ENCODE data around the gene STXBP1. TPM values are rescaled to one million over a fixed set of nuclear protein-coding genes. Genes with fewer than 3 reads are reported as not detected.

Gene STXBP1
- total RNA-seq, result 36.9 TPM
- long read RNA-seq, transcript STXBP1-201 (19 exons, 3,765 nt), result major isoform, 15 of 26 reads
- long read RNA-seq, partial matches to known transcripts, result 9 of 26 reads
- long read RNA-seq, other reads (novel, unspliced or antisense), result 1 of 26 reads

DNA sequence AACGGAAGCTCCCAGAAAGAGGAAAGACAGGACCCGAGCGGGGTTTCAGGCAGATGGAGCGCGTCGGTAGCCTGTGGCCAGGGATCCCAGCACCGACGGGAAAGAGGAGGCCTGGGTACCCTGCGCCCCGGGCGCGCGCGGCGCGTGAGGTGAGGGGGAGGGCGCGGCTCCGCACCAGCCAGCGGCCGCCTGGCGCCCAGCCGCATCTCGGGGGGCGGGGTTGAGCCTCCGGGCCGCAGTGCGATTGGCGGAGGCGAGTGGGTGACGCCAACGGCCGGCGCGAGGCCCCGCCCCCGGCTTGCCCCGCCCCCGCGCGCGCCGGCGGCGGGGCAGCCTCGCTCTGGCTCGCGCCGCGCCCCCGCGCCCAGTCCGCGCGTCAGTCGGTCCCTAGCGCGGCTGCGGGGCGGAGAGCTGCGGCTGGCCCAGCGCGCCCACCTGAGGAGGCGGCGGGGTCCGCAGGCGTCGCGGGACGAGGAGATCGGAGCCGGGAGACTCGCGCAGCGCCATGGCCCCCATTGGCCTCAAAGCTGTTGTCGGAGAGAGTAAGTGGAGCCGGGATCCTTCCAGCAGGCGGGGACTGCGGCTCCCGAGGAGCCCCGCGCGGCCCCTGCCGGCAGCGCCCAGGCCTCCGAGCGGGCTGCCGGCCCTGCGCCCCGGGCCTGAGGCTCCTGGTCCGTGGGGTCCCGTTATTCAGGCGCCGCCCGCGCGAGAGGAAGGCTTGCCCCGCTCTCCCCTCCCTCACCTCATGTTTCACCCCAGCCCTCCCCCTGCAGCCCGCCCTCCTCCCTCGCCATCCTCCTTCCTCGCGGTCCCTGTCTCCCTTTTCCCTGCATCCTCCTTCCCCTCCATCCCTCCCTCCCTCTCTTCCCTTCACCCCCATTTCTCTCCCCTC is at the start of gene STXBP1:
Gene STXBP1, plus strand, starts transcription at position 379 of the 892 bp plus-strand sequence. Its CDS starts 127 bp downstream, at position 506.
- Histone ChIP-seq H3K36me3 (no peaks in the 10 kb centered on the region), H3K27me3 (ENCODE audit: low read depth) (no peaks in the 10 kb centered on the region), H3K9me3 (replicated peaks) (no peaks in the 10 kb centered on the region), H3K27ac (replicated peaks) (peak within 1 kb of the TSS; percentile 95), H3K4me1 (peaks cover 64% of the 10 kb centered on the region), H3K4me3 (peak within 1 kb of the TSS; percentile 86)
- intact Hi-C loops (cut with micrococcal nuclease), result no loop called here
- peak; percentile 92 for DNase-seq
- TF ChIP-seq, protein P1, sequence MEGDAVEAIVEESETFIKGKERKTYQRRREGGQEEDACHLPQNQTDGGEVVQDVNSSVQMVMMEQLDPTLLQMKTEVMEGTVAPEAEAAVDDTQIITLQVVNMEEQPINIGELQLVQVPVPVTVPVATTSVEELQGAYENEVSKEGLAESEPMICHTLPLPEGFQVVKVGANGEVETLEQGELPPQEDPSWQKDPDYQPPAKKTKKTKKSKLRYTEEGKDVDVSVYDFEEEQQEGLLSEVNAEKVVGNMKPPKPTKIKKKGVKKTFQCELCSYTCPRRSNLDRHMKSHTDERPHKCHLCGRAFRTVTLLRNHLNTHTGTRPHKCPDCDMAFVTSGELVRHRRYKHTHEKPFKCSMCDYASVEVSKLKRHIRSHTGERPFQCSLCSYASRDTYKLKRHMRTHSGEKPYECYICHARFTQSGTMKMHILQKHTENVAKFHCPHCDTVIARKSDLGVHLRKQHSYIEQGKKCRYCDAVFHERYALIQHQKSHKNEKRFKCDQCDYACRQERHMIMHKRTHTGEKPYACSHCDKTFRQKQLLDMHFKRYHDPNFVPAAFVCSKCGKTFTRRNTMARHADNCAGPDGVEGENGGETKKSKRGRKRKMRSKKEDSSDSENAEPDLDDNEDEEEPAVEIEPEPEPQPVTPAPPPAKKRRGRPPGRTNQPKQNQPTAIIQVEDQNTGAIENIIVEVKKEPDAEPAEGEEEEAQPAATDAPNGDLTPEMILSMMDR (IDR thresholded peaks at IDR 0.05; ENCODE audit: borderline replicate concordance), result peak; percentile 41

DNA sequence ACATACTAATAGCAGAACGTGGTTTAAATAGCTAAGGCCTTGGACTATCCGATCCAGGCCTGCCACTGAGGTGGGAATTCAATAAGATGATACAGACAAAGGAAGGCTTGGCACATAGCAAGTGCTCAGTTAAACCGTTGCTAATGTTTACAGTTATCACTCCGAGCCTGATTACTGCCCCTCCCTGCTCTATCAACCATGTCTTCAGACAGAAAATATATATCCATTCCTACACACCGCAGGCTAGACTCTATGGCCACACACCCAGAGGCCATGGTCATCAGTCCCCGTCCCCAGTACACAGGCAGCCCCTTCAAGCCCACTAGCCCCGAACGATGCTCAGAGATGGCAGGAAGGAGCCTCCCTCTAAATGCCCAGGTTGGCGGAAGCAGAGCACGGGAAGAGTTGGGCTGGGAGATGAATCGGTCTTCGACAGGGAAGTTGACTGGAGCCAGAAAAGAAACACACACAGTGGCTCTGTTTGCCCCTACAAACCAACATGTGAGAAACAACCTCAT is 49.7 kb upstream of the STXBP1 start:
- Histone ChIP-seq H3K36me3 (peaks cover 6% of the 10 kb centered on the region), H3K27ac (replicated peaks) (peak overlapping the region; percentile 84), H3K4me1 (peaks cover 84% of the 10 kb centered on the region), H3K27me3 (ENCODE audit: low read depth) (no peaks in the 10 kb centered on the region), H3K4me3 (peak overlapping the region; percentile 27), H3K9me3 (replicated peaks) (no peaks in the 10 kb centered on the region)
- TF ChIP-seq, protein P1 (IDR thresholded peaks at IDR 0.05; ENCODE audit: borderline replicate concordance), result no peak
- intact Hi-C loops (cut with micrococcal nuclease), result no loop called here
- no peak for DNase-seq

- no peak for DNase-seq
- Histone ChIP-seq H3K4me3 (peak overlapping the region; percentile 27), H3K36me3 (peaks cover 6% of the 10 kb centered on the region), H3K9me3 (replicated peaks) (no peaks in the 10 kb centered on the region), H3K27ac (replicated peaks) (peak overlapping the region; percentile 84), H3K27me3 (ENCODE audit: low read depth) (no peaks in the 10 kb centered on the region), H3K4me1 (peaks cover 84% of the 10 kb centered on the region)
- intact Hi-C loops (cut with micrococcal nuclease), result no loop called here
- TF ChIP-seq, protein P1 (IDR thresholded peaks at IDR 0.05; ENCODE audit: borderline replicate concordance), result peak; percentile 22
Observed at GRCh38 chr9:127562841-127563401, 49.2 kb upstream of the STXBP1 start.

GRCh38 chr9:127563579-127563978 is 48.5 kb upstream of the STXBP1 start:
- intact Hi-C loops (cut with micrococcal nuclease), result no loop called here
- no peaks in the 10 kb centered on the region for H3K9me3 ChIP-seq (replicated peaks)
- H3K4me3 ChIP-seq, result peak overlapping the region; percentile 27
- H3K27me3 ChIP-seq (ENCODE audit: low read depth), result no peaks in the 10 kb centered on the region
- DNase-seq, result no peak
- peak overlapping the region; percentile 84 for H3K27ac ChIP-seq (replicated peaks)
- peaks cover 84% of the 10 kb centered on the region for H3K4me1 ChIP-seq
- TF ChIP-seq, protein P1 (IDR thresholded peaks at IDR 0.05; ENCODE audit: borderline replicate concordance), result no peak
- peaks cover 6% of the 10 kb centered on the region for H3K36me3 ChIP-seq

DNA sequence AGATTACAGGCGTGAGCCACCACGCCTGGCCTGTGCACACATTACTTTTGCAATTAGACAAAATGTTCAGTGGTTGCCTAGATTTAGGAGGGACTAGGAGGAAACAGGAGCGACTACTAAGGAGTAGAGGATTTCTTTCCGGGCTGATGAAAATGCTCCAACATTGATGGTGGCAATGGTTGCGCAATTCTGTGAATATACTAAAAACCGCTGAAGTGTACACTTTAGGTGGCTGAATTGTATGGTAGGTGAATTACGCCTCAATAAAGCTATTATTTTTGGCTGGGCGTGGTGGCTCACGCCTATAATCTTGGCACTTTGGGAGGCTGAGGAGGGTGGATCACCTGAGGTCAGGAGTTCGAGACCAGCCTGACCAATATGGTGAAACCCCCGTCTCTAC is 46.8 kb upstream of the STXBP1 start:
- TF ChIP-seq, protein P1 (IDR thresholded peaks at IDR 0.05; ENCODE audit: borderline replicate concordance), result no peak
- Histone ChIP-seq H3K27ac (replicated peaks) (no peak overlapping the region), H3K36me3 (peaks cover 6% of the 10 kb centered on the region), H3K4me1 (peaks cover 81% of the 10 kb centered on the region), H3K9me3 (replicated peaks) (no peaks in the 10 kb centered on the region), H3K27me3 (ENCODE audit: low read depth) (no peaks in the 10 kb centered on the region), H3K4me3 (no peak overlapping the region)
- DNase-seq, result no peak
- intact Hi-C loops (cut with micrococcal nuclease), result no loop called here
